CD14-positive monocyte (primary cell): ENCODE data around the gene SLX4. TPM values are rescaled to one million over a fixed set of nuclear protein-coding genes. Genes with fewer than 3 reads are reported as not detected.

Source experiments
- DNase-seq, 3 donors: peaks; one replicate each; pipeline ENCODE4 v3.0.0-alpha.2; 2011 to 2022
- H2AFZ ChIP-seq: 2 replicates; pipeline ENCODE4 v1.6.0; 2012; ENCODE audit warnings: mild to moderate bottlenecking, low read depth, low read length, inconsistent platforms; ENCODE audit not compliant: insufficient read depth, poor library complexity, severe bottlenecking
- H3K27ac ChIP-seq, 2 donors: 1 replicate in 1 of 2; 2 replicates in 1 of 2; pipeline ENCODE4 v1.5.1; 2012 to 2013; ENCODE audit warnings: low read length in 2 of 2, control low read depth in 1 of 2, inconsistent platforms in 1 of 2, low read depth in 1 of 2, mild to moderate bottlenecking in 1 of 2
- H3K27me3 ChIP-seq, 2 donors: one replicate each; pipeline versions ENCODE4 v1.6.0 to v1.6.1; 2011 to 2013; ENCODE audit warnings: low read length in 2 of 2; ENCODE audit not compliant: control insufficient read depth in 2 of 2, insufficient read depth in 2 of 2
- H3K36me3 ChIP-seq, 2 donors: replicated peaks in 1 of 2; 1 replicate in 1 of 2; 2 replicates in 1 of 2; pipeline versions ENCODE4 v1.5.1 to v1.6.1; 2012 to 2013; ENCODE audit warnings: low read length in 2 of 2, control low read depth in 1 of 2, inconsistent platforms in 1 of 2, mild to moderate bottlenecking in 1 of 2; ENCODE audit not compliant: insufficient read depth in 2 of 2, control insufficient read depth in 1 of 2
- H3K4me1 ChIP-seq, 2 donors: 1 replicate in 1 of 2; 2 replicates in 1 of 2; pipeline versions ENCODE4 v1.5.1 to v1.6.1; 2012 to 2013; ENCODE audit warnings: low read length in 2 of 2, control low read depth in 1 of 2, inconsistent platforms in 1 of 2, mild to moderate bottlenecking in 1 of 2, moderate library complexity in 1 of 2; ENCODE audit not compliant: insufficient read depth in 2 of 2, control insufficient read depth in 1 of 2
- H3K4me2 ChIP-seq: replicated peaks from 2 replicates; pipeline ENCODE3; 2012; ENCODE audit warnings: low read length, moderate library complexity, mild to moderate bottlenecking; ENCODE audit not compliant: poor library complexity, severe bottlenecking; ENCODE audit errors: extremely low read depth
- H3K4me3 ChIP-seq, 3 experiments: fragments of 200-600 bp in 1 of 3; sonication (generic) in 1 of 3; replicated peaks in 1 of 3; 1 replicate in 2 of 3; 2 replicates in 1 of 3; pipeline ENCODE4 v1.5.1; 2011 to 2013; ENCODE audit warnings: low read length in 3 of 3, mild to moderate bottlenecking in 3 of 3, control low read depth in 2 of 3, low read depth in 2 of 3, inconsistent platforms in 1 of 3, moderate library complexity in 1 of 3
- H3K79me2 ChIP-seq: 2 replicates; pipeline ENCODE4 v1.6.0; 2012; ENCODE audit warnings: mild to moderate bottlenecking, control low read depth, inconsistent platforms, low read length, moderate library complexity; ENCODE audit not compliant: insufficient read depth
- H3K9ac ChIP-seq: 2 replicates; pipeline ENCODE4 v1.6.0; 2017; ENCODE audit warnings: low read length, mild to moderate bottlenecking; ENCODE audit not compliant: insufficient read depth, poor library complexity, severe bottlenecking
- H3K9me3 ChIP-seq, 2 donors: replicated peaks in 1 of 2; 1 replicate in 1 of 2; 2 replicates in 1 of 2; pipeline versions ENCODE4 v1.5.1 to v1.6.1; 2012 to 2013; ENCODE audit warnings: low read length in 2 of 2, control low read depth in 1 of 2; ENCODE audit not compliant: control insufficient read depth in 1 of 2, insufficient read depth in 1 of 2
- H4K20me1 ChIP-seq: 2 replicates; pipeline ENCODE4 v1.6.0; 2012; ENCODE audit warnings: mild to moderate bottlenecking, low read length, control low read depth, moderate library complexity; ENCODE audit not compliant: insufficient read depth
- H3K27ac Mint-ChIP-seq, 7 donors: one replicate each; pipeline ENCODE4 v1.8.0; 2020; ENCODE audit warnings: mild to moderate bottlenecking in 7 of 7, mixed read lengths in 7 of 7, moderate library complexity in 6 of 7, inconsistent platforms in 2 of 7
- H3K27me3 Mint-ChIP-seq, 3 donors: one replicate each; pipeline ENCODE4 v1.8.0; 2021 to 2022; ENCODE audit warnings: low read depth in 3 of 3, mild to moderate bottlenecking in 3 of 3, mixed read lengths in 3 of 3, moderate library complexity in 3 of 3, inconsistent platforms in 1 of 3
- H3K36me3 Mint-ChIP-seq, 2 donors: one replicate each; pipeline ENCODE4 v1.8.0; 2020; ENCODE audit warnings: mixed read lengths in 2 of 2, inconsistent platforms in 1 of 2, mild to moderate bottlenecking in 1 of 2
- H3K4me1 Mint-ChIP-seq: one replicate; pipeline ENCODE4 v1.8.0; 2020; ENCODE audit warnings: mild to moderate bottlenecking, mixed read lengths
- H3K4me3 Mint-ChIP-seq, 2 donors: one replicate each; pipeline ENCODE4 v1.8.0; 2020; ENCODE audit warnings: mild to moderate bottlenecking in 2 of 2, mixed read lengths in 2 of 2, moderate library complexity in 1 of 2
- H3K9me3 Mint-ChIP-seq, 7 donors: one replicate each; pipeline ENCODE4 v1.8.0; 2020 to 2022; ENCODE audit warnings: mixed read lengths in 7 of 7, mild to moderate bottlenecking in 6 of 7, moderate library complexity in 6 of 7, inconsistent platforms in 2 of 7
- CTCF ChIP-seq: fragments of 200-600 bp; IDR thresholded peaks from one replicate; pipeline ENCODE4 v1.8.0; 2022; ENCODE audit warnings: antibody characterized with exemption, mild to moderate bottlenecking
- WGBS: methylation state at CpG from one replicate; pipeline ENCODE4 v1.1.5; 2013; ENCODE audit warnings: missing lambda C conversion rate; ENCODE audit not compliant: insufficient coverage; 5-methylcytosine and 5-hydroxymethylcytosine counted together
- intact Hi-C, 2 donors: fragments of 100-400 bp; cut with micrococcal nuclease; formaldehyde crosslinking; loops; one replicate each; pipeline versions ENCODE4 v1.15.0 to v1.15.1; 2023
- polyA plus RNA-seq, 3 donors: library from polyadenylated mRNA; depleted of rRNA in 1 of 3; unstranded in 2 of 3; stranded (reverse) in 1 of 3; fragments of 300-500 nt in 2 of 3; fragments of >200 nt in 1 of 3; fragmentation: Illumina TruSeq in 2 of 3; gene quantifications; 1 replicate in 2 of 3; 2 replicates in 1 of 3; pipeline ENCODE4 v1.2.3, GENCODE V29; 2012 to 2021

Gene SLX4
- polyA plus RNA-seq, 3 donors: 0.12 to 2.4 (median 0.71) TPM

GRCh38 chr16:3597226-3597625, 14.2 kb downstream of the SLX4 start:
- peaks cover 0 to 3% of the 10 kb centered on the region in 2 donors for H3K9me3 ChIP-seq
- H3K27ac Mint-ChIP-seq: no peak overlapping the region
- peaks cover under 1% of the 10 kb centered on the region for H4K20me1 ChIP-seq
- WGBS: 42% methylated on average over 9 of the region's 10 CpGs
- no peak overlapping the region for H2AFZ ChIP-seq
- no peaks in the 10 kb centered on the region for H3K4me1 ChIP-seq
- no peak overlapping the region for H3K4me3 Mint-ChIP-seq
- peaks cover 37 to 78% of the 10 kb centered on the region in 2 donors for H3K36me3 ChIP-seq
- H3K27ac ChIP-seq: no peak overlapping the region
- H3K4me2 ChIP-seq: no peak overlapping the region
- H3K9ac ChIP-seq: no peak overlapping the region
- H3K27me3 ChIP-seq: peaks cover 0 to 7% of the 10 kb centered on the region in 2 donors
- H3K4me3 ChIP-seq: no peak overlapping the region
- H3K36me3 Mint-ChIP-seq: peaks cover 68 to 89% of the 10 kb centered on the region in 2 donors
- DNase-seq: no peak
- H3K79me2 ChIP-seq: no peaks in the 10 kb centered on the region
- H3K9me3 Mint-ChIP-seq: peaks cover 0 to 19% (median 6%) of the 10 kb centered on the region in 7 donors
- H3K4me1 Mint-ChIP-seq: peaks cover 3% of the 10 kb centered on the region
- TF ChIP-seq CTCF: no peak
- intact Hi-C loops: no loop called here
- peaks cover 10 to 22% (median 21%) of the 10 kb centered on the region in 3 donors for H3K27me3 Mint-ChIP-seq

- no peak overlapping the region for H3K27ac ChIP-seq
- no peak overlapping the region for H3K27ac Mint-ChIP-seq
- H3K4me3 ChIP-seq: no peak overlapping the region
- peaks cover 61 to 87% of the 10 kb centered on the region in 2 donors for H3K36me3 Mint-ChIP-seq
- H3K27me3 Mint-ChIP-seq: peaks cover 16 to 26% (median 25%) of the 10 kb centered on the region in 3 donors
- no peak overlapping the region for H2AFZ ChIP-seq
- H3K9ac ChIP-seq: no peak overlapping the region
- peaks cover 0 to 11% of the 10 kb centered on the region in 2 donors for H3K27me3 ChIP-seq
- H3K79me2 ChIP-seq: no peaks in the 10 kb centered on the region
- TF ChIP-seq CTCF: no peak
- DNase-seq: no peak
- H3K4me2 ChIP-seq: no peak overlapping the region
- peaks cover 8% of the 10 kb centered on the region for H3K4me1 Mint-ChIP-seq
- H3K36me3 ChIP-seq: peaks cover 27 to 74% of the 10 kb centered on the region in 2 donors
- H3K4me3 Mint-ChIP-seq: no peak overlapping the region
- H4K20me1 ChIP-seq: peaks cover 10% of the 10 kb centered on the region
- H3K9me3 ChIP-seq: peaks cover 0 to 3% of the 10 kb centered on the region in 2 donors
- 96% methylated on average over 27 of the region's 27 CpGs for WGBS
- peaks cover 3 to 5% of the 10 kb centered on the region in 2 donors for H3K4me1 ChIP-seq
- intact Hi-C loops: no loop called here
- H3K9me3 Mint-ChIP-seq: peaks cover 0 to 19% (median 6%) of the 10 kb centered on the region in 7 donors
Measured at GRCh38 chr16:3596101-3596861, 15.1 kb downstream of the SLX4 start.
